CD4-positive, CD25-positive, alpha-beta regulatory T cell (primary cell): ENCODE measurements around the gene MED13L. TPM values are rescaled to one million over a fixed set of nuclear protein-coding genes. Genes with fewer than 3 reads are reported as not detected.

Experiments
- ATAC-seq, 2 donors: fragments of 150-1000 bp; cut with Tn5 transposase; one replicate each; pipeline ENCODE4 v1.10.0; 2021; ENCODE audit warnings: low read depth in 2 of 2, moderate number of reproducible peaks in 2 of 2, moderate library complexity in 1 of 2
- DNase-seq, 3 donors: peaks; one replicate each; pipeline versions ENCODE4 v3.0.0 to v3.0.0-alpha.2; 2012 to 2022; ENCODE audit warnings: mixed read lengths in 1 of 3
- H3K27ac ChIP-seq: one replicate; pipeline ENCODE4 v1.7.0; 2013; ENCODE audit warnings: mild to moderate bottlenecking, low read length; ENCODE audit not compliant: insufficient read depth, poor library complexity, severe bottlenecking
- H3K27me3 ChIP-seq: one replicate; pipeline ENCODE4 v1.7.0; 2013; ENCODE audit warnings: low read length; ENCODE audit not compliant: control insufficient read depth, insufficient read depth
- H3K36me3 ChIP-seq: one replicate; pipeline ENCODE4 v1.7.0; 2013; ENCODE audit warnings: mild to moderate bottlenecking, low read length, moderate library complexity; ENCODE audit not compliant: control insufficient read depth, insufficient read depth
- H3K4me1 ChIP-seq: 2 replicates; pipeline ENCODE4 v1.7.0; 2013; ENCODE audit warnings: mild to moderate bottlenecking, low read length; ENCODE audit not compliant: insufficient read depth, control insufficient read depth, poor library complexity, severe bottlenecking
- H3K4me3 ChIP-seq: one replicate; pipeline ENCODE4 v1.7.0; 2013; ENCODE audit warnings: low read depth, mild to moderate bottlenecking, low read length, moderate library complexity
- H3K9me3 ChIP-seq, 2 experiments: 1 replicate in 1 of 2; 2 replicates in 1 of 2; pipeline ENCODE4 v1.7.0; 2013; ENCODE audit warnings: low read length in 2 of 2, mild to moderate bottlenecking in 1 of 2, moderate library complexity in 1 of 2; ENCODE audit not compliant: control insufficient read depth in 2 of 2
- H3K27ac Mint-ChIP-seq, 3 donors: one replicate each; pipeline ENCODE4 v1.8.0; 2020 to 2022; ENCODE audit warnings: mild to moderate bottlenecking in 3 of 3, mixed read lengths in 3 of 3, moderate library complexity in 2 of 3
- H3K27me3 Mint-ChIP-seq: one replicate; pipeline ENCODE4 v1.8.0; 2022; ENCODE audit warnings: mild to moderate bottlenecking, mixed read lengths
- H3K36me3 Mint-ChIP-seq: one replicate; pipeline ENCODE4 v1.8.0; 2020; ENCODE audit warnings: mixed read lengths
- H3K4me1 Mint-ChIP-seq, 4 donors: one replicate each; pipeline ENCODE4 v1.8.0; 2020 to 2022; ENCODE audit warnings: mixed read lengths in 4 of 4, mild to moderate bottlenecking in 1 of 4
- H3K4me3 Mint-ChIP-seq, 4 donors: one replicate each; pipeline ENCODE4 v1.8.0; 2020 to 2022; ENCODE audit warnings: mild to moderate bottlenecking in 4 of 4, mixed read lengths in 4 of 4, moderate library complexity in 3 of 4
- H3K9me3 Mint-ChIP-seq, 7 donors: one replicate each; pipeline ENCODE4 v1.8.0; 2020 to 2022; ENCODE audit warnings: mixed read lengths in 7 of 7, mild to moderate bottlenecking in 3 of 7, moderate library complexity in 2 of 7
- polyA plus RNA-seq, 4 donors: library from polyadenylated mRNA; unstranded; fragments of 300-500 nt; fragmentation: Illumina TruSeq; gene quantifications; one replicate each; pipeline ENCODE4 v1.2.3, GENCODE V29; 2021
- total RNA-seq: library from RNA; stranded (reverse); gene quantifications from one replicate; pipeline ENCODE4 v1.2.3, GENCODE V29; 2022

MED13L gene
- total and polyA plus RNA-seq, 5 donors from 2014 or later = 4.5 to 179 (median 7.0) TPM

DNA sequence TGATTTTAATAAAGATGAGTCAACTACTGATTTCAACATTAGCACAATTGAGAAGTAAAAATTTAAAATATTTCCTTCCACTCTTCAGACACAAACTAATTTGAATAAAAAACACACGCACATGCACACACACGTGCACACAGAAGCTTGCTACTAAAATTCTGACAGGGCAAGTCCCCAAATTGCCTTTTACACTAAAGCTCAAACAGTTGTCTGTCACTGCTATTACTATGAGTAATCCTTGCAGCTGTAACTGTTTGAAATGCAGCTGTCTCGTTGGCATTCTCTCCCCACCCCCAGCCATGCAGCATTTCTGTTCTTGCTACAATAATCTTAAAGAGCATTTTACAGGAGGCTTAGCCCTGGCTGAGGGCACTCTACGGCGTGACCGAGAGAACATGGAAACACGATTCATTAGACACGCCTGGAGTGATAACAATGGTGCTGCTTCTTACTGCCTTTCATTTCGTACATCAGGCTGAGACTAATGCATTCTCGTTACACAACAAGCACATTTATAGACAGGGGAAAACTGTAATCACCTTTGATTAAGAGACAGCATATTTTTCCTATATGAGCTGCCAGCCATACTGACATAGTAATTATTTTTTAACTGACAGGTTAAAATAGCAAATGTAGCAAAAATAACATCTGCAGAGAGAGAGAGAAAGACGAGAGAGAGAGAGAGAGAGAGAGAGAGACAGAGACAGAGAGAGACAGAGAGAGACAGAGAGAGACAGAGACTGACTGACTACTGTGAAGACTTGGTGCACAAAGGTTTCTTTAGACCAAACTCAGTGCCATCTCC, 153.8 kb downstream of the MED13L start:
- no peaks in the 10 kb centered on the region for H3K27me3 Mint-ChIP-seq
- H3K27me3 ChIP-seq = no peaks in the 10 kb centered on the region
- H3K9me3 Mint-ChIP-seq = no peaks in the 10 kb centered on the region
- no peaks in the 10 kb centered on the region for H3K36me3 ChIP-seq
- no peak overlapping the region for H3K27ac ChIP-seq
- peak overlapping the region; percentile 3 to 71 (median 67) for H3K4me3 Mint-ChIP-seq
- ATAC-seq (peak; percentile 77 to 86), DNase-seq (peak in 1 of 3 donors; percentile 78)
- H3K36me3 Mint-ChIP-seq = no peaks in the 10 kb centered on the region
- no peaks in the 10 kb centered on the region for H3K9me3 ChIP-seq
- H3K4me1 ChIP-seq = peaks cover 35% of the 10 kb centered on the region
- H3K4me1 Mint-ChIP-seq = peaks cover 34 to 90% (median 62%) of the 10 kb centered on the region in 4 donors
- H3K4me3 ChIP-seq = peak overlapping the region; percentile 27
- H3K27ac Mint-ChIP-seq = peak overlapping the region in 2 of 3 donors; percentile 34 to 57

DNA sequence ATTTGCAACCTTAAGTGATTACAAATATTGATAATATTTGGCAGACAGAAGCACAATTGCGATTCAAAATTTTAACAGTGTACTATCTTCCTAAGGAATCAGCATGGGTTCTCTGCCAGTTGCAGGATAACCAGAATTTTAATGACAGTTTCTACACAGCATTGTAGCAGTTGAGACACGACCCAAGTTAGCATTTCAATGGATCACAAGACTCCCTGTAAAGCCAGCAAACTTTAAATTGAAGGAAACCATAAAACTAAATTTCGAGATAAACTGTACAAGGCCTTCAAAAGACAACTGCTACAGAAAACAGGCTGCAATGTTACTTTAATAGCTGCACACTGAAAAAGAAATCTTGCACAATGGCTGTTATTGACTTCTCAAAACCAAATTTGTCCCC, 154.9 kb downstream of the MED13L start:
- H3K27me3 Mint-ChIP-seq = no peaks in the 10 kb centered on the region
- ATAC-seq (no peak), DNase-seq (no peak)
- Histone ChIP-seq H3K4me3 (no peak overlapping the region), H3K36me3 (no peaks in the 10 kb centered on the region), H3K27ac (no peak overlapping the region), H3K4me1 (peaks cover 35% of the 10 kb centered on the region), H3K27me3 (no peaks in the 10 kb centered on the region), H3K9me3 (no peaks in the 10 kb centered on the region)
- H3K27ac Mint-ChIP-seq = no peak overlapping the region
- H3K36me3 Mint-ChIP-seq = no peaks in the 10 kb centered on the region
- peaks cover 29 to 85% (median 59%) of the 10 kb centered on the region in 4 donors for H3K4me1 Mint-ChIP-seq
- H3K4me3 Mint-ChIP-seq = peak overlapping the region in 1 of 4 donors; percentile 44
- no peaks in the 10 kb centered on the region for H3K9me3 Mint-ChIP-seq

- Mint-ChIP-seq H3K36me3 (no peaks in the 10 kb centered on the region), H3K4me1 (peaks cover 28 to 86% (median 61%) of the 10 kb centered on the region in 4 donors), H3K27me3 (no peaks in the 10 kb centered on the region), H3K4me3 (peak overlapping the region in 3 of 4 donors; percentile 17 to 36 (median 25)), H3K9me3 (no peaks in the 10 kb centered on the region), H3K27ac (peak overlapping the region in 2 of 3 donors; percentile 64 to 90)
- Histone ChIP-seq H3K4me1 (peaks cover 35% of the 10 kb centered on the region), H3K27me3 (no peaks in the 10 kb centered on the region), H3K4me3 (peak overlapping the region; percentile 2), H3K27ac (no peak overlapping the region), H3K9me3 (no peaks in the 10 kb centered on the region), H3K36me3 (no peaks in the 10 kb centered on the region)
- ATAC-seq (peak; percentile 42 to 43), DNase-seq (no peak)
These were observed 156.0 kb downstream of the MED13L start for GRCh38 chr12:116121453-116121871.

DNA sequence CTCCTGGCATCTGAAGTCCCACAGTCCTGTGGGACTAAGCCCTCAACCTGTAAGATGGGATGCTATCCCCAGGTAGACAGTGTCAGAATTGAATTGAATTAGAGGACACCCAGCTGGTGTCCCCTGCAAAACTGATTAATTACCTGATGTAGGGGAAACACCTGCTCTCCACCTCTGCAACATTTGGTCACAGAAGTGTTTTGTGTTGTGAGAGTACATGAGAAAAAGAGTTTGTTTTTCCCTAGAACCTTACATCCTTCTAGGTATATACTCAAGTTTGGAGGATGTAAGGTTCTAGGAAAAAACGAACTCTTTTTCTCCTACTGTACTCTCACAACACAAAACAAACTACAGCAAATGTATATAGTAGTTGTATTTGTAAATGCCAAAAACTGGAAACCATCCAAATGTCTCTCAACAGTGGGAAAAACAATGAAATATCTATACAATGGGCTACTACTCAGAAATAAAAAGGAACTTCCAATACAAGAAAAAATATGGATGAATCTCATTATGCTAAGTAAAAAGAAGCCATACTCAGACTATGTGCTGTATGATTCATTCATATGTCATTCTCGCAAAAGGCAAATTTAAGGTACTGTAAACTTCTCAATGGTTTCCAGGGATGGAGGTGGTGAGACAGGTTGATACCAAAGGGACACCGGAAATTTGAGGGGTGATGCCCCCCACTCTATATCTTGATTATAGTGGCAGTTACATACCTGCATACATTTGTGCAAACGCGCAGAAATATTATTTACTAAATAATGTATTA, 160.7 kb downstream of the MED13L start:
- H3K4me3 ChIP-seq = no peak overlapping the region
- Mint-ChIP-seq H3K27ac (no peak overlapping the region), H3K9me3 (no peaks in the 10 kb centered on the region), H3K4me1 (peaks cover 38 to 76% (median 48%) of the 10 kb centered on the region in 4 donors), H3K4me3 (no peak overlapping the region), H3K27me3 (no peaks in the 10 kb centered on the region), H3K36me3 (no peaks in the 10 kb centered on the region)
- H3K9me3 ChIP-seq = no peaks in the 10 kb centered on the region
- peak in 1 of 3 donors; percentile 54 for DNase-seq
- no peak for ATAC-seq
- H3K27me3 ChIP-seq = no peaks in the 10 kb centered on the region
- no peak overlapping the region for H3K27ac ChIP-seq
- no peaks in the 10 kb centered on the region for H3K36me3 ChIP-seq
- peaks cover 13% of the 10 kb centered on the region for H3K4me1 ChIP-seq

GRCh38 chr12:116113398-116114130, 163.9 kb downstream of the MED13L start:
- Mint-ChIP-seq H3K9me3 (no peaks in the 10 kb centered on the region), H3K36me3 (peaks cover 16% of the 10 kb centered on the region), H3K4me3 (no peak overlapping the region), H3K4me1 (peaks cover 25 to 50% (median 32%) of the 10 kb centered on the region in 4 donors), H3K27me3 (no peaks in the 10 kb centered on the region), H3K27ac (no peak overlapping the region)
- no peak overlapping the region for H3K27ac ChIP-seq
- DNase-seq = no peak
- H3K36me3 ChIP-seq = no peaks in the 10 kb centered on the region
- ATAC-seq = no peak
- no peak overlapping the region for H3K4me3 ChIP-seq
- H3K9me3 ChIP-seq = no peaks in the 10 kb centered on the region
- H3K4me1 ChIP-seq = no peaks in the 10 kb centered on the region
- no peaks in the 10 kb centered on the region for H3K27me3 ChIP-seq

GRCh38 chr12:116106870-116107269, 170.6 kb downstream of the MED13L start:
- no peak for DNase-seq
- peaks cover 0 to 1% (median 0%) of the 10 kb centered on the region in 7 donors for H3K9me3 Mint-ChIP-seq
- no peaks in the 10 kb centered on the region for H3K27me3 Mint-ChIP-seq
- no peak overlapping the region for H3K4me3 ChIP-seq
- no peaks in the 10 kb centered on the region for H3K27me3 ChIP-seq
- H3K36me3 Mint-ChIP-seq = peaks cover 41% of the 10 kb centered on the region
- peaks cover 6% of the 10 kb centered on the region for H3K36me3 ChIP-seq
- H3K27ac Mint-ChIP-seq = no peak overlapping the region
- H3K27ac ChIP-seq = no peak overlapping the region
- H3K4me1 Mint-ChIP-seq = peaks cover 9 to 27% (median 15%) of the 10 kb centered on the region in 4 donors
- no peak for ATAC-seq
- H3K9me3 ChIP-seq = no peaks in the 10 kb centered on the region
- no peaks in the 10 kb centered on the region for H3K4me1 ChIP-seq
- H3K4me3 Mint-ChIP-seq = no peak overlapping the region

DNA sequence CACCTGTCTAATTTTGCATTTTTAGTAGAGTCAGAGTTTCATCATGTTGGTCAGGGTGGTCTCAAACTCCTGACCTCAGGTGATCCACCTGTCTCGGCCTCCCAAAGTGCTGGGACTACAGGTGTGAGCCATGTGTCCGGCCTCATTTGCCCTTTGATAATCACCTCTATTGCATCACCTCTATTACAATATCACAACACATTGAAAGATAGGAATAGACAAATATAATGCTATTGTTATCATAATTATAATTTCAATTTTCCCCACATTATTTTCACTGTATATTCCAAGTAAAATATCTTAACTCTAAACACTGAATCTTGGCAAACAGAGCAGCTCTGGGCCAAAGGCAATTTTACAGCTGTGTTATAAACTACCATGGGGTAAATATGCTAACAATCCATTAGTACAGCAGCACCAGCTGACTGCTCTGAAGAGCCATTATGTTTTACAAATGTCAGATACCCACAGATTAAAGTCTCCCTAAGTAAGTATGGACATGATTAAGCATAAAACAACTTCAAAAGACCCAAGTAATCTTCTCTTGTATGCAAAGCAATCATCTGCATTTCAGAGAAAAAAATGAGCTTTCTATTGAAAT, 173.2 kb downstream of the MED13L start:
- Mint-ChIP-seq H3K27ac (no peak overlapping the region), H3K4me1 (peaks cover 9 to 31% (median 28%) of the 10 kb centered on the region in 4 donors), H3K9me3 (peaks cover 0 to 1% (median 0%) of the 10 kb centered on the region in 7 donors), H3K27me3 (no peaks in the 10 kb centered on the region), H3K36me3 (peaks cover 34% of the 10 kb centered on the region), H3K4me3 (no peak overlapping the region)
- no peaks in the 10 kb centered on the region for H3K4me1 ChIP-seq
- no peak overlapping the region for H3K27ac ChIP-seq
- H3K4me3 ChIP-seq = no peak overlapping the region
- H3K27me3 ChIP-seq = no peaks in the 10 kb centered on the region
- ATAC-seq = no peak
- DNase-seq = no peak
- H3K36me3 ChIP-seq = peaks cover 6% of the 10 kb centered on the region
- no peaks in the 10 kb centered on the region for H3K9me3 ChIP-seq
